Ovary (tissue), 9 donors: ENCODE data around the gene KCNA4. TPM values are rescaled to one million over a fixed set of nuclear protein-coding genes. Genes with fewer than 3 reads are reported as not detected.

Experiments
- DNase-seq, 5 donors: peaks; one replicate each; pipeline ENCODE4 v3.0.0-alpha.2; 2019 to 2020
- H3K27ac ChIP-seq, 2 donors: fragments of 200-600 bp; one replicate each; pipeline versions ENCODE4 v1.5.1 to v1.8.0; 2019 to 2022
- H3K27me3 ChIP-seq: fragments of 200-600 bp; one replicate; pipeline ENCODE4 v1.8.0; 2022
- H3K36me3 ChIP-seq: fragments of 200-600 bp; sonication (generic); one replicate; pipeline ENCODE4 v1.5.1; 2019
- H3K4me1 ChIP-seq: one replicate; pipeline ENCODE4 v1.8.1; 2013; ENCODE audit warnings: mild to moderate bottlenecking, moderate library complexity; ENCODE audit not compliant: insufficient read depth
- H3K4me3 ChIP-seq: fragments of 200-600 bp; sonication (generic); one replicate; pipeline ENCODE4 v1.5.1; 2017
- H3K9me3 ChIP-seq, 2 donors: fragments of 200-600 bp in 1 of 2; sonication (generic) in 1 of 2; one replicate each; pipeline versions ENCODE4 v1.5.1 to v1.8.1; 2013 to 2019; ENCODE audit warnings: mild to moderate bottlenecking in 1 of 2, moderate library complexity in 1 of 2
- CTCF ChIP-seq, 3 donors: fragments of 450-650 bp in 2 of 3; fragments of 200-600 bp in 1 of 3; IDR thresholded peaks; one replicate each; pipeline versions ENCODE4 v1.5.1 to v1.8.0; 2016 to 2022; ENCODE audit warnings: antibody characterized with exemption in 3 of 3, mild to moderate bottlenecking in 1 of 3
- EP300 ChIP-seq: sonication (generic); formaldehyde crosslinking; IDR thresholded peaks from one replicate; pipeline ENCODE4 v1.6.1; 2017; ENCODE audit warnings: antibody characterized with exemption
- POLR2A ChIP-seq: fragments of 450-650 bp; IDR thresholded peaks from one replicate; pipeline ENCODE4 v1.6.1; 2017; ENCODE audit warnings: antibody characterized with exemption, mild to moderate bottlenecking, moderate library complexity
- WGBS, 3 donors: extraction: QIAGEN DNeasy Blood & Tissue Kit in 1 of 3; methylation state at CpG; one replicate each; pipeline versions ENCODE4 v1.1.5 to v1.1.7; 2013 to 2017; 5-methylcytosine and 5-hydroxymethylcytosine counted together
- intact Hi-C, 4 donors: fragments of 100-400 bp; cut with DNase I; formaldehyde crosslinking; loops; one replicate each; pipeline versions ENCODE4 v1.11.0 to v1.15.1; 2022 to 2023
- polyA plus RNA-seq, 2 donors: library from polyadenylated mRNA; stranded (reverse); fragments of 200-250 nt in 1 of 2; fragments of 350-450 nt in 1 of 2; fragmentation: Illumina TruSeq in 1 of 2; extraction: RNeasy Lipid Tissue Mini Kit (QIAGEN cat#74804) in 1 of 2; gene quantifications; one replicate each; pipeline ENCODE4 v1.2.3, GENCODE V29; 2013 to 2014
- total RNA-seq, 7 donors: library from RNA; depleted of rRNA in 2 of 7; stranded (reverse); fragments of >200 nt in 2 of 7; fragmentation: NEBNext Ultra II Directional in 3 of 7; extraction: Animal tissue kit (Norgen Biotek cat#: 25700) in 3 of 7; gene quantifications; one replicate each; pipeline versions ENCODE4 v1.1.0 to v1.2.4, GENCODE V29; 2016 to 2023
- donor health status: DM: no; HTN: no; CAD: no; lungs with moderate emphysema.
- donor health status: DM: no; HTN: no; CAD: no.
- donor health status: Bipolar disorder and iron deficiency.
- donor health status: DM: yes; HTN: yes; CAD: no.
- donor health status: DM: no; HTN: no; CAD: no.
- donor health status: DM: yes; HTN: yes; CAD: no.

Gene KCNA4
- total and polyA plus RNA-seq, 9 donors, result 0.06 to 1.6 (median 0.60) TPM; not detected in 4

DNA sequence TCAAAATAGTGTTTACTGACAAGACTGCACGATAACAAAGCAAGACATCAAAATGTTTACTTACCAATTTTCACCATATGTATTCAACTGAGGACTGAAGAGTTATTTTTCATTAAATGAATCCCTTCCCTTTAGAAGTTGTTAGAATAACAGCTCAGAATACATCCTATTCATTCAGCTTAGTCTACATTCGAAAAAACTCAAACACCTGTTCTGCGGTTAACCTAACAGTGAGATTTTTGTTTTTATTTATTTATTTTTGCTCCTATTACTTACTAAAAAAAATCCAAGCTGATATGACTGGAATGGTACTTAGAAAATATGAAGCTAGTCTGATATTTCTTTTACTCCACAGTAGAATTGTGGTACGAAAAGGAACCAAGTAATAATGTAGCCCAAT is 10.0 kb downstream of the KCNA4 start:
- intact Hi-C loops, result no loop called here
- TF ChIP-seq EP300 (no peak), CTCF (IDR thresholded peaks at IDR 0.05) (no peak), POLR2A (no peak)
- DNase-seq, result no peak
- Histone ChIP-seq H3K27me3 (no peaks in the 10 kb centered on the region), H3K4me1 (no peaks in the 10 kb centered on the region), H3K9me3 (no peaks in the 10 kb centered on the region), H3K27ac (no peak overlapping the region), H3K36me3 (no peaks in the 10 kb centered on the region), H3K4me3 (no peak overlapping the region)
- WGBS, 3 donors, result 78 to 87% (median 80%) methylated on average over 4 of the region's 4 CpGs

- Histone ChIP-seq H3K27me3 (no peaks in the 10 kb centered on the region), H3K9me3 (no peaks in the 10 kb centered on the region), H3K4me3 (no peak overlapping the region), H3K36me3 (no peaks in the 10 kb centered on the region), H3K27ac (no peak overlapping the region), H3K4me1 (no peaks in the 10 kb centered on the region)
- no peak for DNase-seq
- WGBS, 3 donors, result 34 to 54% (median 43%) methylated on average over 4 of the region's 4 CpGs
- intact Hi-C loops, result no loop called here
- TF ChIP-seq POLR2A (no peak), EP300 (no peak), CTCF (IDR thresholded peaks at IDR 0.05) (no peak)
Measured at GRCh38 chr11:30002157-30002785, 14.6 kb downstream of the KCNA4 start.

DNA sequence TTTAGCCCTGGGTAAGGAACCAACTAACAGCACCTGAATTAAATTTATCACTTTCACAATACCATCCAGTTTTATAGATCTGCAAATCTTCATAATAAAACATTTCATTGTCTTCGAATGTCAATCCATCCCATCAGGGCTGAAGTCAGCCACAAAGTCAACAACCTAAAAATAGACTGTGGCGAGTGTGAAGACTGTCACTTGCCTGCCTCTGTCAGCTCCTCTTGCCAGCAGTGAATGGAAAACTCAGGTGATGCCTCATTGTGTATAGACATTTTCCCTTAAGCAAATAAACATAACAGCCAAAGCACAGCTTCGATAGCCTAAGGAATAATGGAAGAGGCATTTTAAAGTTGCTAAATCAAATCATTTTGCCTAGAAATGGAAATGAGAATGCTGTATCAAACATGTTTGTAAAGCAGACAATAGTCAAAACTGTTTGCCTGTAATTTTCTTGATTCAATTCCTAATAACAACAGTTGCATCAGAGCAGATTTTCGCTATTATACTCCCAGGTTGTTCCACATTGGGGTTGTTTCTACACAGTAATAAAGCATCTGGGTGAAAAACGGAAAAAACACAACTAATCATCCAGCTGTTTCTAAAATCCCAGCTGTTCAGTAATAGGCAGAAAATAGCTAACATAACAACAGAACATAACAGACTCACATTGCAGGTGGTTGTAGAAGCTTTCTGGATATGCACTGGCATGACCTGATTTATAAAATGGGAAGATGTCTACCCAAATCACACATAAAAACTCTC is 15.7 kb downstream of the KCNA4 start:
- Histone ChIP-seq H3K4me3 (no peak overlapping the region), H3K9me3 (no peaks in the 10 kb centered on the region), H3K27ac (no peak overlapping the region), H3K4me1 (no peaks in the 10 kb centered on the region), H3K27me3 (no peaks in the 10 kb centered on the region), H3K36me3 (no peaks in the 10 kb centered on the region)
- WGBS, 3 donors, result 51 to 63% (median 56%) methylated on average over 5 of the region's 5 CpGs
- intact Hi-C loops, result no loop called here
- no peak for DNase-seq
- TF ChIP-seq EP300 (no peak), CTCF (IDR thresholded peaks at IDR 0.05) (no peak), POLR2A (no peak)

DNA sequence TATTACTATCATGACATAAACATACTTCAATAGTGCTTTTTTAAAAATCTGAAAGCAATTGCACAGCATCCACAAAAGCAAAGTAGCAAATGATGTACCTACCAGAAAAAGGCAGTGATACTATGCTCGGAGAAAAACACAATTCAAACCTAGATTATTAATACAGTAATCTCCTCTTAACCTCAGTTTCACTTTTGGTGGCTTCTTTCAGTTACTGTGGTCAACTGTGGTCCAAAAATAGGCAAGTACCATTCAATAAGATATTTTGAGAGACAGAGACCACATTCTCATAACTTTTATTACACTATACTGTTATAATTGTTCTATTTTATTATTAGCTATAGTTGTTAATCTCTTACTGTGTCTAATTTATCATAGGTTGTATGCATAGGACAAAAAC is 20.8 kb downstream of the KCNA4 start:
- WGBS, 3 donors, result 80 to 88% (median 84%) methylated on average over 1 of the region's 1 CpG
- no peaks in the 10 kb centered on the region for H3K4me1 ChIP-seq
- H3K27ac ChIP-seq, result no peak overlapping the region
- DNase-seq, result no peak
- no peaks in the 10 kb centered on the region for H3K9me3 ChIP-seq
- no peaks in the 10 kb centered on the region for H3K27me3 ChIP-seq
- H3K4me3 ChIP-seq, result no peak overlapping the region
- no peaks in the 10 kb centered on the region for H3K36me3 ChIP-seq
- TF ChIP-seq EP300 (no peak), POLR2A (no peak), CTCF (IDR thresholded peaks at IDR 0.05) (no peak)
- intact Hi-C loops, result no loop called here
